Measurements from ENCODE around the gene FOXO3. TPM values are rescaled to one million over a fixed set of nuclear protein-coding genes. Genes with fewer than 3 reads are reported as not detected.

Gene FOXO3
- total and polyA plus RNA-seq, 2 of the 8 experiments (the other 6 are each of a cell fraction or from before 2014, with no cell fraction given), result 13.1 to 19.3 TPM

DNA sequence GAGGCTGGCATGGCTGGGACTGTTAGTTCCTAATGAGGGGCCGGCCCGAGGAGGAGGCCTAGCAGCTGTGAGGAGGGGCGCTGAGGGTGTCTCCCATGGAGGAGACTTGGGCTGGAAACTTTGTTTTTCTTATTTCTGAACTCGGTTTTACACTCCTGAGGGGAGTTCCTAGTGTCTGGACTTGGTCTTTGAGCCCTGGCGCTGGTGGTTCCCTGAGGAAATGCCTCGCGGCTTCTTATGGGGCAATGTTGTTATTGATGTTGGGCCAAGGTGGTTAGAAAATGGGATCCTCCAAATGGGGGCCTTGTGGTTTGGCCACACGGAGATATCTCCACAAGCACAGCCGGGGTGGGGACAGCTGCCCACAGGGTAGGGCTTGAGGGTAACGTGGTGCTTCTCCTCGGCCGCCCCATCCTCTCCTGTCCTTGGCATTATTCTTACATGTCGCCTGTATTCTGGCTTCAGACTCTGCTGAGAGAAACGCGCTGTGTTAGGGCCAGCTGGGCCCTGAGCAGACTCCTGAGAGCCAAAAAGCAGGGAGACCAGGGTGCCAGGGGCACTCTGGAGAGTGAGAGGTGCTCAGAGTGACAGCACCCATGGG lies 136.9 kb downstream of the FOXO3 start (continued):
- TF ChIP-seq SIN3A (conservative IDR thresholded peaks at IDR 0.05 in 1 of 2, IDR thresholded peaks at IDR 0.05 in 1 of 2; ENCODE audit: low read depth in 1 of 2, low read length in 2 of 2), result no peak
- TF ChIP-seq, protein P1, sequence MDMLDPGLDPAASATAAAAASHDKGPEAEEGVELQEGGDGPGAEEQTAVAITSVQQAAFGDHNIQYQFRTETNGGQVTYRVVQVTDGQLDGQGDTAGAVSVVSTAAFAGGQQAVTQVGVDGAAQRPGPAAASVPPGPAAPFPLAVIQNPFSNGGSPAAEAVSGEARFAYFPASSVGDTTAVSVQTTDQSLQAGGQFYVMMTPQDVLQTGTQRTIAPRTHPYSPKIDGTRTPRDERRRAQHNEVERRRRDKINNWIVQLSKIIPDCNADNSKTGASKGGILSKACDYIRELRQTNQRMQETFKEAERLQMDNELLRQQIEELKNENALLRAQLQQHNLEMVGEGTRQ (IDR thresholded peaks at IDR 0.05; ENCODE audit: low read length), result no peak
- TF ChIP-seq NANOG (IDR thresholded peaks at IDR 0.05; ENCODE audit: insufficient read depth, low read depth, low read length, poor library complexity, severe bottlenecking), result no peak
- TF ChIP-seq TBP (IDR thresholded peaks at IDR 0.05; ENCODE audit: low read depth, low read length), result no peak
- TF ChIP-seq KDM5A (IDR thresholded peaks at IDR 0.05; ENCODE audit: low read length), result no peak
